A673 (cell line): ENCODE results near the gene HLCS. TPM values are rescaled to one million over a fixed set of nuclear protein-coding genes. Genes with fewer than 3 reads are reported as not detected.

Experiments
- BruUV-seq: library from RNA; stranded (reverse); fragments of 400-500 nt; replicated peaks from 2 replicates; lab custom pipeline; 2021; lab: Mats Ljungman, UMichigan
- CTCF ChIA-PET: fragments of 300-600 bp; sonication (Branson Sonifier 250); formaldehyde crosslinking; loops from one replicate; lab custom pipeline; 2022; ENCODE audit warnings: antibody characterized with exemption; lab: Charles Lee
- POLR2A ChIA-PET: fragments of 300-600 bp; sonication (Branson Sonifier 250); formaldehyde crosslinking; loops from one replicate; lab custom pipeline; 2022; ENCODE audit warnings: antibody characterized with exemption; ENCODE audit not compliant: low non-redundant PET; lab: Charles Lee
- DNase-seq: peaks from one replicate; pipeline ENCODE4 v3.0.0-alpha.2; 2015; ENCODE audit warnings: low spot score
- H3K27ac ChIP-seq: fragments of 200-600 bp; sonication (generic); 2 replicates; pipeline ENCODE4 v1.5.1; 2016; ENCODE audit warnings: mixed run types, low read depth, mild to moderate bottlenecking, mixed read lengths, antibody characterized with exemption, low read length; ENCODE audit not compliant: poor library complexity, severe bottlenecking
- H3K27me3 ChIP-seq: fragments of 200-600 bp; sonication (generic); replicated peaks from 2 replicates; pipeline ENCODE4 v1.6.1; 2017; ENCODE audit warnings: mixed run types, low read depth, mild to moderate bottlenecking, mixed read lengths, antibody characterized with exemption, low read length; ENCODE audit not compliant: insufficient read depth, poor library complexity
- H3K36me3 ChIP-seq: fragments of 200-600 bp; sonication (generic); 2 replicates; pipeline ENCODE4 v1.6.1; 2016; ENCODE audit warnings: mixed run types, mild to moderate bottlenecking, mixed read lengths, antibody characterized with exemption, low read length; ENCODE audit not compliant: insufficient read depth, poor library complexity, severe bottlenecking
- H3K4me1 ChIP-seq: fragments of 200-600 bp; sonication (generic); 2 replicates; pipeline ENCODE4 v1.6.1; 2017; ENCODE audit warnings: mixed run types, mild to moderate bottlenecking, mixed read lengths, antibody characterized with exemption, low read length; ENCODE audit not compliant: insufficient read depth, poor library complexity, severe bottlenecking
- H3K4me3 ChIP-seq: fragments of 200-600 bp; sonication (generic); 2 replicates; pipeline ENCODE4 v1.5.1; 2016; ENCODE audit warnings: low read depth, mixed run types, mild to moderate bottlenecking, mixed read lengths, low read length; ENCODE audit not compliant: poor library complexity, severe bottlenecking
- H3K9me3 ChIP-seq: fragments of 200-600 bp; sonication (generic); 2 replicates; pipeline ENCODE4 v1.6.1; 2016; ENCODE audit warnings: mixed run types, low read depth, mild to moderate bottlenecking, mixed read lengths, antibody characterized with exemption, low read length; ENCODE audit not compliant: poor library complexity, severe bottlenecking
- CTCF ChIP-seq: fragments of 300-800, 200-600 bp; sonication (generic); conservative IDR thresholded peaks from 2 replicates; pipeline ENCODE4 v1.5.1; 2017; ENCODE audit warnings: low read depth, mild to moderate bottlenecking, antibody characterized with exemption, low read length, moderate library complexity, mixed read lengths
- EZH2 ChIP-seq: fragments of 200-600 bp; sonication (generic); IDR thresholded peaks from 2 replicates; pipeline ENCODE4 v1.6.1; 2017; ENCODE audit warnings: borderline replicate concordance, low read depth, mild to moderate bottlenecking, mixed read lengths, antibody characterized with exemption, low read length; ENCODE audit not compliant: poor library complexity, severe bottlenecking
- intact Hi-C: fragments of 100-400 bp; cut with micrococcal nuclease; formaldehyde crosslinking; loops from one replicate; pipeline ENCODE4 v1.10.0; 2022; ENCODE audit not compliant: unreplicated experiment
- total RNA-seq: library from RNA; stranded (reverse); gene quantifications from 2 replicates; pipeline ENCODE4 v1.2.3, GENCODE V29; 2021

HLCS gene
- total RNA-seq, 1 experiment from 2014 or later = 15.3 TPM

GRCh38 chr21:36981049-36981391 is 14.6 kb upstream of the HLCS start:
- Histone ChIP-seq H3K9me3 (no peaks in the 10 kb centered on the region), H3K4me1 (peaks cover 6% of the 10 kb centered on the region), H3K27ac (no peak overlapping the region), H3K4me3 (peak overlapping the region; percentile 44), H3K36me3 (no peaks in the 10 kb centered on the region), H3K27me3 (no peaks in the 10 kb centered on the region)
- ChIA-PET CTCF (no interaction called here), POLR2A (no interaction called here)
- intact Hi-C loops = no loop called here
- DNase-seq = no peak
- TF ChIP-seq CTCF (no peak), EZH2 (no peak)
- BruUV-seq = no TSS peak

DNA sequence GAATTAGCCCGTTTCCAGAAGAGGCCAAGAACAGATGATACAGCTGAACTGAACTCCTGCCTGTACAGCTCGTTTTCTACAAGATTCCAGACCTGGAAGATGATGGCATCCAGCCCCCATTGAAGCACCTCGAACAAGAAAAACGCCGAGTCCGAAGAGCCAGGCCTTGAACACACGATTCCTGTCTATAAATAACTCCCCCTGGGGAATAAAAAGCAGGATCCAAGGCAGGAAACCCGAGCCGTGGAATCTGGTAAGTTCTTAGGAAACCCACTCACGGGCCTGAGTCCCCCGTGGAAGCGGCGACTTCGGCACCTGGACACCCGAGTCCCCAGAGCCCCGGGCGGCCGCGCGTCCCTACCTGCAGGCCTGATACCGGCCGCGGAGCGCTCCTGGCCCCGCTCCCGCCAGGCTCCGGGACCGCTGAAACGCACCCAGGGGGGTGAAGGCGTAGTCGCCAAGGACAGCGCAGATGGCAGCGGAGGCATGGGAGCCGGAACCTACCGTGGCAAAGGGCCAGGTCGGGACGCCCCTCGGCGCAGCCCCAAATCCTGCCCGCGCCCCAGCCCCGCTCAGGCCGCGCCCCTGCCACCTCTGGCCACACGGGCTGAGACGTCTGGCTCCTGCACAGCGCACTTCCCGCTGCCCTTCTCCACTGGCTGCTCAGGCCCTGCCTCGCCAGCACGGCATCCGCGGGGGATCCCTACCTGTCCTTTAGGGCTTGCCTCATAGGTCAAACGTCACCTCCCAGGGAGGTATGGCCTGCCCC is 14.0 kb upstream of the HLCS start:
- CTCF ChIA-PET = no interaction called here
- intact Hi-C loops = no loop called here
- no peaks in the 10 kb centered on the region for H3K9me3 ChIP-seq
- no peak overlapping the region for H3K27ac ChIP-seq
- no peaks in the 10 kb centered on the region for H3K27me3 ChIP-seq
- no peak for DNase-seq
- POLR2A ChIA-PET = no interaction called here
- peak overlapping the region; percentile 44 for H3K4me3 ChIP-seq
- BruUV-seq = no TSS peak
- no peak for TF ChIP-seq CTCF
- TF ChIP-seq EZH2 = no peak
- peaks cover 6% of the 10 kb centered on the region for H3K4me1 ChIP-seq
- H3K36me3 ChIP-seq = no peaks in the 10 kb centered on the region

GRCh38 chr21:36976882-36977651 is 10.6 kb upstream of the HLCS start:
- Histone ChIP-seq H3K27ac (no peak overlapping the region), H3K4me3 (no peak overlapping the region), H3K27me3 (no peaks in the 10 kb centered on the region), H3K9me3 (no peaks in the 10 kb centered on the region), H3K4me1 (peaks cover 6% of the 10 kb centered on the region), H3K36me3 (no peaks in the 10 kb centered on the region)
- intact Hi-C loops = loop anchor here (2.0 to 5.0 kb wide), 2 partner anchors 110 to 336 kb away; no protein-coding TSS in a partner anchor
- POLR2A ChIA-PET = no interaction called here
- peak; percentile 90 for DNase-seq
- BruUV-seq = no TSS peak
- CTCF ChIA-PET = interaction anchor here (0.5 to 1.7 kb wide), 11 partner anchors 11 to 336 kb away, joined by 3 to 23 read pairs (median 5); partner anchors contain the start of genes HLCS and RIPPLY3
- peak; percentile 95 for TF ChIP-seq CTCF
- TF ChIP-seq EZH2 = no peak
